Naive B cell (primary cell): ENCODE measurements around the gene ANKRD60. TPM values are rescaled to one million over a fixed set of nuclear protein-coding genes. Genes with fewer than 3 reads are reported as not detected.

ENCODE experiments used
- ATAC-seq, 2 donors: fragments of 150-1000 bp; cut with Tn5 transposase; 2 replicates each; pipeline ENCODE4 v1.10.0; 2021; ENCODE audit warnings: low read depth in 2 of 2, mild to moderate bottlenecking in 2 of 2, moderate library complexity in 2 of 2
- DNase-seq: peaks from one replicate; pipeline ENCODE4 v3.0.0; 2022
- H3K27ac Mint-ChIP-seq, 6 donors: one replicate each; pipeline ENCODE4 v1.8.0; 2020 to 2022; ENCODE audit warnings: mild to moderate bottlenecking in 6 of 6, mixed read lengths in 6 of 6, moderate library complexity in 5 of 6, inconsistent platforms in 2 of 6
- H3K27me3 Mint-ChIP-seq, 3 donors: one replicate each; pipeline ENCODE4 v1.8.0; 2021 to 2022; ENCODE audit warnings: mixed read lengths in 3 of 3, mild to moderate bottlenecking in 1 of 3
- H3K36me3 Mint-ChIP-seq, 2 donors: one replicate each; pipeline ENCODE4 v1.8.0; 2020 to 2022; ENCODE audit warnings: mixed read lengths in 2 of 2, inconsistent platforms in 1 of 2, mild to moderate bottlenecking in 1 of 2
- H3K4me1 Mint-ChIP-seq, 3 donors: one replicate each; pipeline ENCODE4 v1.8.0; 2020 to 2022; ENCODE audit warnings: mixed read lengths in 3 of 3, inconsistent platforms in 1 of 3, mild to moderate bottlenecking in 1 of 3, moderate library complexity in 1 of 3
- H3K4me3 Mint-ChIP-seq, 8 donors: one replicate each; pipeline ENCODE4 v1.8.0; 2020 to 2022; ENCODE audit warnings: mild to moderate bottlenecking in 8 of 8, mixed read lengths in 8 of 8, moderate library complexity in 8 of 8, inconsistent platforms in 2 of 8
- H3K9me3 Mint-ChIP-seq, 7 donors: one replicate each; pipeline ENCODE4 v1.8.0; 2020 to 2022; ENCODE audit warnings: mixed read lengths in 7 of 7, mild to moderate bottlenecking in 5 of 7, inconsistent platforms in 2 of 7, moderate library complexity in 1 of 7
- polyA plus RNA-seq, 6 donors: library from polyadenylated mRNA; unstranded; fragments of 300-500 nt; fragmentation: Illumina TruSeq; gene quantifications; one replicate each; pipeline ENCODE4 v1.2.3, GENCODE V29; 2021; ENCODE audit warnings: low read depth in 6 of 6

The ANKRD60 gene
- polyA plus RNA-seq, 6 donors from 2014 or later, result 0.36 TPM; not detected in 5

DNA sequence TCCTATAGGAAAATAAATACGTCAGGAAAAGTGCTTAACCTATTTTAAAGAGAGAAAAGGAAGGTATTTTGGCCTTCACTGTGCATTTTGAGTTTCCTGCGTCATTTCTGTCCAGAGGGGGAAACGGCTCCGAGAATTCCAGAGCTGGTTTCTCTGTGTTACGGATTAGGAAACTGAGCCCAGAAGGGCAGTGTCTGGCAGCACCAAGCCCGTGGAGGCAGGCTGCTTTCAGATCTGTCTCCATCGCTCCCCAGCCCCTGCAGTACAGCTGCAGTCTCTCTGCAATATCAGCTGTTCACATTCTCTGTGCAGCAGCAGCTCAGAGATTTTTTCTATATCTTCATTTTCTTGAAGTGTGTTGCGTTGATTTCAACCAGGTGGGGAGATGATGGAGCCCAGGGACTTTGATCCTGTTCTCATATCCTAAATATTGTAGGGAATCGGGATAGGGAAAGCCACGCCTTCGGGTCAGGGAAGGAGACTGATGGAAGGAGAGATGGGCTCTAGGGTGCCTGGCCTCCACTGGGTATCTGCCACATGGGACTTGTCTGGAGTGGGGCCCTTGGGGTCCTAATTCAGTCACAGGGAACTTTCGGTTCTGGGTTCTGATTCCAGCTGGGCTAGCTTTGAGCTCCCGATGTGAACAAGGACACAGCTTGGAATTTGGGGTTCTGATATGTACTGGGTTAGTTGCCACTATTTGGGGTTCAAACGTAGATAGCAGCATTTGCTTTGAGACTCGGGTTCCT is 2.8 kb downstream of the ANKRD60 start:
- ATAC-seq, result no peak
- Mint-ChIP-seq H3K4me3 (peak overlapping the region in 2 of 8 donors; percentile 8 to 13), H3K36me3 (peaks cover 0 to 15% of the 10 kb centered on the region in 2 donors), H3K27ac (peak overlapping the region in 2 of 6 donors; percentile 65 to 84), H3K27me3 (peaks cover 72 to 81% (median 75%) of the 10 kb centered on the region in 3 donors), H3K9me3 (peaks cover 0 to 8% (median 0%) of the 10 kb centered on the region in 7 donors), H3K4me1 (peaks cover 15 to 21% (median 17%) of the 10 kb centered on the region in 3 donors)
- no peak for DNase-seq

GRCh38 chr20:58224974-58225373 is 3.5 kb downstream of the ANKRD60 start:
- Mint-ChIP-seq H3K4me1 (peaks cover 15 to 21% (median 17%) of the 10 kb centered on the region in 3 donors), H3K4me3 (no peak overlapping the region), H3K27ac (peak overlapping the region in 1 of 6 donors; percentile 7), H3K27me3 (peaks cover 77 to 88% (median 81%) of the 10 kb centered on the region in 3 donors), H3K36me3 (peaks cover 0 to 15% of the 10 kb centered on the region in 2 donors), H3K9me3 (peaks cover 0 to 10% (median 2%) of the 10 kb centered on the region in 7 donors)
- no peak for ATAC-seq
- DNase-seq, result no peak

- Mint-ChIP-seq H3K27me3 (peaks cover 81 to 92% (median 86%) of the 10 kb centered on the region in 3 donors), H3K4me1 (peaks cover 11 to 17% (median 13%) of the 10 kb centered on the region in 3 donors), H3K9me3 (peaks cover 2 to 13% (median 7%) of the 10 kb centered on the region in 7 donors), H3K4me3 (no peak overlapping the region), H3K27ac (no peak overlapping the region), H3K36me3 (peaks cover 0 to 21% of the 10 kb centered on the region in 2 donors)
- ATAC-seq (no peak), DNase-seq (no peak)
Measured at GRCh38 chr20:58224097-58224496, 4.4 kb downstream of the ANKRD60 start.

- DNase-seq (no peak), ATAC-seq (no peak)
- Mint-ChIP-seq H3K9me3 (peaks cover 6 to 19% (median 13%) of the 10 kb centered on the region in 7 donors), H3K4me3 (no peak overlapping the region), H3K36me3 (peaks cover 0 to 28% of the 10 kb centered on the region in 2 donors), H3K27me3 (peaks cover 81 to 94% (median 86%) of the 10 kb centered on the region in 3 donors), H3K4me1 (peaks cover 6 to 12% (median 7%) of the 10 kb centered on the region in 3 donors), H3K27ac (no peak overlapping the region)
Measured at GRCh38 chr20:58223358-58223941, 5.0 kb downstream of the ANKRD60 start.

GRCh38 chr20:58222446-58222845 is 6.0 kb downstream of the ANKRD60 start:
- Mint-ChIP-seq H3K27ac (no peak overlapping the region), H3K4me3 (no peak overlapping the region), H3K4me1 (peaks cover 3 to 5% (median 3%) of the 10 kb centered on the region in 3 donors), H3K27me3 (peaks cover 77 to 97% (median 89%) of the 10 kb centered on the region in 3 donors), H3K9me3 (peaks cover 6 to 20% (median 14%) of the 10 kb centered on the region in 7 donors), H3K36me3 (peaks cover 0 to 26% of the 10 kb centered on the region in 2 donors)
- no peak for ATAC-seq
- DNase-seq, result no peak

GRCh38 chr20:58219342-58219700 is 9.1 kb downstream of the ANKRD60 start:
- ATAC-seq, result no peak
- Mint-ChIP-seq H3K36me3 (peaks cover 0 to 15% of the 10 kb centered on the region in 2 donors), H3K27me3 (peaks cover 59 to 77% (median 75%) of the 10 kb centered on the region in 3 donors), H3K4me1 (no peaks in the 10 kb centered on the region), H3K27ac (peak overlapping the region in 1 of 6 donors; percentile 5), H3K4me3 (no peak overlapping the region), H3K9me3 (peaks cover 6 to 20% (median 13%) of the 10 kb centered on the region in 7 donors)
- no peak for DNase-seq

GRCh38 chr20:58218665-58219341 is 9.7 kb downstream of the ANKRD60 start:
- peaks cover 6 to 20% (median 13%) of the 10 kb centered on the region in 7 donors for H3K9me3 Mint-ChIP-seq
- peaks cover 0 to 15% of the 10 kb centered on the region in 2 donors for H3K36me3 Mint-ChIP-seq
- H3K27ac Mint-ChIP-seq, result no peak overlapping the region
- H3K27me3 Mint-ChIP-seq, result peaks cover 63 to 75% (median 75%) of the 10 kb centered on the region in 3 donors
- ATAC-seq, result no peak
- H3K4me1 Mint-ChIP-seq, result no peaks in the 10 kb centered on the region
- DNase-seq, result no peak
- peak overlapping the region in 1 of 8 donors; percentile 40 for H3K4me3 Mint-ChIP-seq

DNA sequence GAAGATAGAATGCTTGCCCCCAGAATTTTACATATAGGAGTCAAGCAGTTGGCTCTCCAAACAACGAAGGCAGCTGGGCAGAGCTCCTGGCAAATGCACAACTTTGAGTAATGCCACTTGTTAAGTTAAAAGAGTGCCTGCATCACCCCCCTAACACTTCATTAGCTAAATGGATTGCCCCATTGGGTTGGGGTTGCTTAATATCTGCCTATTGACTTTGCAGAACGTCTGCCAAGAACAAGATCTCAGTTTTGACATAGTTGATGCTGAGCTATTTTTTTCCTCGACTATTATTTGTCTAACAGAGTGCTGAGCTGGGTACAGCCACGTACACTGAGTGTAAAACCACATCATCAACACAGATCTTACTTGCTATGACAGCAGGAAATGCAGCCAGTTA is 12.1 kb downstream of the ANKRD60 start:
- DNase-seq (no peak), ATAC-seq (no peak)
- Mint-ChIP-seq H3K4me3 (no peak overlapping the region), H3K36me3 (peaks cover 0 to 15% of the 10 kb centered on the region in 2 donors), H3K27me3 (peaks cover 48 to 64% (median 53%) of the 10 kb centered on the region in 3 donors), H3K27ac (no peak overlapping the region), H3K4me1 (no peaks in the 10 kb centered on the region), H3K9me3 (peaks cover 6 to 20% (median 13%) of the 10 kb centered on the region in 7 donors)

DNA sequence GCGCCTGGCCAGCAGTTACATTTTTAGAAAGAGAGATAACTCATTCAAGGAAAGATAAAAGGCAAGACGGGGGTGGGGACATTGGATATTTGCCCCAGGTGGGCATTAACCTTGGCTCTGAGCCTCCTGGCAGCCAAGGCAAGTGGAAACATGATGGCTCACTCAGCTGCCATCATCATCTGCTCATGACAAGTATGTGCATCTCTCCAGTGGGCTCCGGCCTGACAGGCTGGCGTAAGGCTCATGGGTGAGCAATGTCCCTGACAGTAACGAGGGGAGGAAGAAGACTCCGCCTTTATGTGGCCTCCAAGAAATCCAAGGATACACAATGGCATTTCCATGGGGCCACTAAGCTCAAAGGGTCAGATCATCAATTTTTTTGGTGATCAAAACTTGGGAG is 13.3 kb downstream of the ANKRD60 start:
- Mint-ChIP-seq H3K27ac (no peak overlapping the region), H3K4me1 (peaks cover 0 to 1% (median 0%) of the 10 kb centered on the region in 3 donors), H3K27me3 (peaks cover 43 to 61% (median 50%) of the 10 kb centered on the region in 3 donors), H3K9me3 (peaks cover 4 to 20% (median 13%) of the 10 kb centered on the region in 7 donors), H3K4me3 (no peak overlapping the region), H3K36me3 (peaks cover 0 to 15% of the 10 kb centered on the region in 2 donors)
- ATAC-seq (no peak), DNase-seq (no peak)

GRCh38 chr20:58214310-58214709 is 14.1 kb downstream of the ANKRD60 start:
- peak overlapping the region in 1 of 6 donors; percentile 66 for H3K27ac Mint-ChIP-seq
- ATAC-seq, result no peak
- peaks cover 0 to 11% of the 10 kb centered on the region in 2 donors for H3K36me3 Mint-ChIP-seq
- H3K27me3 Mint-ChIP-seq, result peaks cover 41 to 57% (median 43%) of the 10 kb centered on the region in 3 donors
- no peak overlapping the region for H3K4me3 Mint-ChIP-seq
- DNase-seq, result no peak
- peaks cover 4 to 9% (median 4%) of the 10 kb centered on the region in 3 donors for H3K4me1 Mint-ChIP-seq
- peaks cover 3 to 16% (median 10%) of the 10 kb centered on the region in 7 donors for H3K9me3 Mint-ChIP-seq

DNA sequence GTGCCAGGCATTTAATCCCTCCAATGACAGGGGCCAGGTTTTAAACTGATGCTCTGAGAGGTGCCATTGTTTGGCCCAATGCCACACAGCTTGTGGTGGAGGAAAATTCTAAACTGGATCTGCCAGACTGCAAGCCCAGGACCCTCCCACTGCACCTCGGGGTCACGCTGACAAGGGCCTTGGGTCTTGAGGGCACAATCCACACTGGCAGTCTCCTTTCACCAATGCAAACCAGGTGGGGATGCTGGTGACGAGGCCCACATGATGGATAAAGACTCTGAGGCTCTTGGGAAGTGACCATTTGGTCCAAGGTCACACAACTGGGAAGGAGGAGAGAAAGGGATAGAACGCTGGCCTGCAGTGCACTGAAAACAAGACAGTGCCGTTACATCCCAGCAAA is 14.7 kb downstream of the ANKRD60 start:
- Mint-ChIP-seq H3K27ac (peak overlapping the region in 1 of 6 donors; percentile 32), H3K36me3 (peaks cover 0 to 5% of the 10 kb centered on the region in 2 donors), H3K4me1 (peaks cover 4 to 10% (median 4%) of the 10 kb centered on the region in 3 donors), H3K27me3 (peaks cover 35 to 51% (median 37%) of the 10 kb centered on the region in 3 donors), H3K4me3 (no peak overlapping the region), H3K9me3 (peaks cover 0 to 10% (median 4%) of the 10 kb centered on the region in 7 donors)
- DNase-seq (no peak), ATAC-seq (no peak)

GRCh38 chr20:58213121-58213520 is 15.3 kb downstream of the ANKRD60 start:
- Mint-ChIP-seq H3K27me3 (peaks cover 31 to 45% (median 34%) of the 10 kb centered on the region in 3 donors), H3K4me1 (peaks cover 4 to 10% (median 4%) of the 10 kb centered on the region in 3 donors), H3K9me3 (peaks cover 0 to 4% (median 0%) of the 10 kb centered on the region in 7 donors), H3K36me3 (no peaks in the 10 kb centered on the region), H3K4me3 (no peak overlapping the region), H3K27ac (no peak overlapping the region)
- ATAC-seq (no peak), DNase-seq (no peak)

DNA sequence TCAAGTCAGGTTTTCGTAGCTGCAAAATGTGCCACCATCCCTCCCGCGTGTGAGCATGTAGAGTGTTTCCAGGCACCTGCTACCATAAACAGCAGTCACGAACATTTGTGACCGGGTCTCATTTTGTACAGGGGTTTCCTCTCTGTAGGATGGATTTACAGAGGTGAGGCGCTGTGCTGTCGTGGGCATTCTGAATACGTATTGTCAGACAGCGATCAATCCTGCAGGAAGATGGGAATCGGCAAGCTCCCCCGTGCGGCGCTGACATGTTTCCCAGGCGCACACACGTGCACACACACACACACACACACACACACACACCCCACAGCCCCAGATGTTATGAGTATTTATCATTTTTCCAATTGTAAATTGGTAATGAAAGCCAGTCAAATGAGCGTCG is 15.8 kb downstream of the ANKRD60 start:
- Mint-ChIP-seq H3K36me3 (no peaks in the 10 kb centered on the region), H3K4me1 (peaks cover 4 to 10% (median 4%) of the 10 kb centered on the region in 3 donors), H3K4me3 (no peak overlapping the region), H3K9me3 (no peaks in the 10 kb centered on the region), H3K27me3 (peaks cover 26 to 40% (median 31%) of the 10 kb centered on the region in 3 donors), H3K27ac (no peak overlapping the region)
- no peak for ATAC-seq
- no peak for DNase-seq
